HEK293 (cell line): ENCODE measurements around the gene USP36.

Experiments
- ZNF629 ChIP-seq: fragments of 450-650 bp; formaldehyde crosslinking; IDR thresholded peaks from 2 replicates; pipeline ENCODE4 v1.5.1; 2017; ENCODE audit warnings: missing biosample characterization, missing genetic modification characterization
- TF ChIP-seq, protein P1 (sequence below): fragments of 450-650 bp; formaldehyde crosslinking; IDR thresholded peaks from 2 replicates; pipeline ENCODE4 v1.5.1; 2016; ENCODE audit warnings: missing biosample characterization, missing genetic modification characterization
- TF ChIP-seq, protein P2 (sequence below): fragments of 450-650 bp; formaldehyde crosslinking; IDR thresholded peaks from 2 replicates; pipeline ENCODE4 v1.5.1; 2016; ENCODE audit warnings: missing biosample characterization, missing genetic modification characterization
- TF ChIP-seq, protein P3 (sequence below): fragments of 450-650 bp; formaldehyde crosslinking; IDR thresholded peaks from 2 replicates; pipeline ENCODE4 v1.5.1; 2016; ENCODE audit warnings: missing biosample characterization, missing genetic modification characterization
- TF ChIP-seq, protein P4 (sequence below): fragments of 450-650 bp; formaldehyde crosslinking; conservative IDR thresholded peaks from 2 replicates; pipeline ENCODE4 v1.5.1; 2016; ENCODE audit warnings: low read depth, missing biosample characterization, missing genetic modification characterization

DNA sequence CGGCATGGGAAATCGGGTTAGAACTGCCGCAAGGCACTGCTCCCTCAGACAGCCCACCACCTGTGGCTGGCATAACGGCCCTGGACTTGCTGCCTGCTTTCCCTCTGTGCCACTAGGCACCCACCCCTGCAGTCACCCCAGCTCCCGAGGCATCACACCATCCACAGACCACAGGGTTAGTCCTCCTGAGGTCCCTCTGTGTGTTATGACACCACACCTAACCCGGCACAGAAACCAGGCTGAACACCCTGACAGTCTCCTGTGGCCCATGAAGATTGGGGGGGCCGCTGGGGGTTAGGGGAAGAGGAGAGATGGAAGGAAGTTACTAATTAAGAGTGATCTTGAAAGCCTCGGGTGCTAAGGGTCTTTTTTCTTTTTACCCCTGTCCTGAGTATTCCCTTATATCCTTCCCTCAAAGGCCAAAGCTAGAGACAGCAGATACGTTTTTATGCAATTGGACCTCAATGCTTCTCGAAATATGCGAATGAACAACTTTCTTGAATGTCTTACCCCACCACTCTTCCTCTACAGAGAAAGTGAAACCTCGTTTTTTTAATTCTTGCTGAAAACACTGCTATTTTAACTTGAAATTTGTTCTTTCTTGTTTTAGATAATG is 65.5 kb downstream of the USP36 start:
- TF ChIP-seq, protein P1, sequence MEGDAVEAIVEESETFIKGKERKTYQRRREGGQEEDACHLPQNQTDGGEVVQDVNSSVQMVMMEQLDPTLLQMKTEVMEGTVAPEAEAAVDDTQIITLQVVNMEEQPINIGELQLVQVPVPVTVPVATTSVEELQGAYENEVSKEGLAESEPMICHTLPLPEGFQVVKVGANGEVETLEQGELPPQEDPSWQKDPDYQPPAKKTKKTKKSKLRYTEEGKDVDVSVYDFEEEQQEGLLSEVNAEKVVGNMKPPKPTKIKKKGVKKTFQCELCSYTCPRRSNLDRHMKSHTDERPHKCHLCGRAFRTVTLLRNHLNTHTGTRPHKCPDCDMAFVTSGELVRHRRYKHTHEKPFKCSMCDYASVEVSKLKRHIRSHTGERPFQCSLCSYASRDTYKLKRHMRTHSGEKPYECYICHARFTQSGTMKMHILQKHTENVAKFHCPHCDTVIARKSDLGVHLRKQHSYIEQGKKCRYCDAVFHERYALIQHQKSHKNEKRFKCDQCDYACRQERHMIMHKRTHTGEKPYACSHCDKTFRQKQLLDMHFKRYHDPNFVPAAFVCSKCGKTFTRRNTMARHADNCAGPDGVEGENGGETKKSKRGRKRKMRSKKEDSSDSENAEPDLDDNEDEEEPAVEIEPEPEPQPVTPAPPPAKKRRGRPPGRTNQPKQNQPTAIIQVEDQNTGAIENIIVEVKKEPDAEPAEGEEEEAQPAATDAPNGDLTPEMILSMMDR: no peak
- TF ChIP-seq ZNF629 (tag by site-specific recombination): no peak
- TF ChIP-seq, protein P2, sequence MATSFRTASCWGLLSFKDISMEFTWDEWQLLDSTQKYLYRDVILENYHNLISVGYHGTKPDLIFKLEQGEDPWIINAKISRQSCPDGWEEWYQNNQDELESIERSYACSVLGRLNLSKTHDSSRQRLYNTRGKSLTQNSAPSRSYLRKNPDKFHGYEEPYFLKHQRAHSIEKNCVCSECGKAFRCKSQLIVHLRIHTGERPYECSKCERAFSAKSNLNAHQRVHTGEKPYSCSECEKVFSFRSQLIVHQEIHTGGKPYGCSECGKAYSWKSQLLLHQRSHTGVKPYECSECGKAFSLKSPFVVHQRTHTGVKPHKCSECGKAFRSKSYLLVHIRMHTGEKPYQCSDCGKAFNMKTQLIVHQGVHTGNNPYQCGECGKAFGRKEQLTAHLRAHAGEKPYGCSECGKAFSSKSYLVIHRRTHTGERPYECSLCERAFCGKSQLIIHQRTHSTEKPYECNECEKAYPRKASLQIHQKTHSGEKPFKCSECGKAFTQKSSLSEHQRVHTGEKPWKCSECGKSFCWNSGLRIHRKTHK (tag by site-specific recombination): no peak
- TF ChIP-seq, protein P3, sequence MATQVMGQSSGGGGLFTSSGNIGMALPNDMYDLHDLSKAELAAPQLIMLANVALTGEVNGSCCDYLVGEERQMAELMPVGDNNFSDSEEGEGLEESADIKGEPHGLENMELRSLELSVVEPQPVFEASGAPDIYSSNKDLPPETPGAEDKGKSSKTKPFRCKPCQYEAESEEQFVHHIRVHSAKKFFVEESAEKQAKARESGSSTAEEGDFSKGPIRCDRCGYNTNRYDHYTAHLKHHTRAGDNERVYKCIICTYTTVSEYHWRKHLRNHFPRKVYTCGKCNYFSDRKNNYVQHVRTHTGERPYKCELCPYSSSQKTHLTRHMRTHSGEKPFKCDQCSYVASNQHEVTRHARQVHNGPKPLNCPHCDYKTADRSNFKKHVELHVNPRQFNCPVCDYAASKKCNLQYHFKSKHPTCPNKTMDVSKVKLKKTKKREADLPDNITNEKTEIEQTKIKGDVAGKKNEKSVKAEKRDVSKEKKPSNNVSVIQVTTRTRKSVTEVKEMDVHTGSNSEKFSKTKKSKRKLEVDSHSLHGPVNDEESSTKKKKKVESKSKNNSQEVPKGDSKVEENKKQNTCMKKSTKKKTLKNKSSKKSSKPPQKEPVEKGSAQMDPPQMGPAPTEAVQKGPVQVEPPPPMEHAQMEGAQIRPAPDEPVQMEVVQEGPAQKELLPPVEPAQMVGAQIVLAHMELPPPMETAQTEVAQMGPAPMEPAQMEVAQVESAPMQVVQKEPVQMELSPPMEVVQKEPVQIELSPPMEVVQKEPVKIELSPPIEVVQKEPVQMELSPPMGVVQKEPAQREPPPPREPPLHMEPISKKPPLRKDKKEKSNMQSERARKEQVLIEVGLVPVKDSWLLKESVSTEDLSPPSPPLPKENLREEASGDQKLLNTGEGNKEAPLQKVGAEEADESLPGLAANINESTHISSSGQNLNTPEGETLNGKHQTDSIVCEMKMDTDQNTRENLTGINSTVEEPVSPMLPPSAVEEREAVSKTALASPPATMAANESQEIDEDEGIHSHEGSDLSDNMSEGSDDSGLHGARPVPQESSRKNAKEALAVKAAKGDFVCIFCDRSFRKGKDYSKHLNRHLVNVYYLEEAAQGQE (tag by site-specific recombination): no peak
- TF ChIP-seq, protein P4, sequence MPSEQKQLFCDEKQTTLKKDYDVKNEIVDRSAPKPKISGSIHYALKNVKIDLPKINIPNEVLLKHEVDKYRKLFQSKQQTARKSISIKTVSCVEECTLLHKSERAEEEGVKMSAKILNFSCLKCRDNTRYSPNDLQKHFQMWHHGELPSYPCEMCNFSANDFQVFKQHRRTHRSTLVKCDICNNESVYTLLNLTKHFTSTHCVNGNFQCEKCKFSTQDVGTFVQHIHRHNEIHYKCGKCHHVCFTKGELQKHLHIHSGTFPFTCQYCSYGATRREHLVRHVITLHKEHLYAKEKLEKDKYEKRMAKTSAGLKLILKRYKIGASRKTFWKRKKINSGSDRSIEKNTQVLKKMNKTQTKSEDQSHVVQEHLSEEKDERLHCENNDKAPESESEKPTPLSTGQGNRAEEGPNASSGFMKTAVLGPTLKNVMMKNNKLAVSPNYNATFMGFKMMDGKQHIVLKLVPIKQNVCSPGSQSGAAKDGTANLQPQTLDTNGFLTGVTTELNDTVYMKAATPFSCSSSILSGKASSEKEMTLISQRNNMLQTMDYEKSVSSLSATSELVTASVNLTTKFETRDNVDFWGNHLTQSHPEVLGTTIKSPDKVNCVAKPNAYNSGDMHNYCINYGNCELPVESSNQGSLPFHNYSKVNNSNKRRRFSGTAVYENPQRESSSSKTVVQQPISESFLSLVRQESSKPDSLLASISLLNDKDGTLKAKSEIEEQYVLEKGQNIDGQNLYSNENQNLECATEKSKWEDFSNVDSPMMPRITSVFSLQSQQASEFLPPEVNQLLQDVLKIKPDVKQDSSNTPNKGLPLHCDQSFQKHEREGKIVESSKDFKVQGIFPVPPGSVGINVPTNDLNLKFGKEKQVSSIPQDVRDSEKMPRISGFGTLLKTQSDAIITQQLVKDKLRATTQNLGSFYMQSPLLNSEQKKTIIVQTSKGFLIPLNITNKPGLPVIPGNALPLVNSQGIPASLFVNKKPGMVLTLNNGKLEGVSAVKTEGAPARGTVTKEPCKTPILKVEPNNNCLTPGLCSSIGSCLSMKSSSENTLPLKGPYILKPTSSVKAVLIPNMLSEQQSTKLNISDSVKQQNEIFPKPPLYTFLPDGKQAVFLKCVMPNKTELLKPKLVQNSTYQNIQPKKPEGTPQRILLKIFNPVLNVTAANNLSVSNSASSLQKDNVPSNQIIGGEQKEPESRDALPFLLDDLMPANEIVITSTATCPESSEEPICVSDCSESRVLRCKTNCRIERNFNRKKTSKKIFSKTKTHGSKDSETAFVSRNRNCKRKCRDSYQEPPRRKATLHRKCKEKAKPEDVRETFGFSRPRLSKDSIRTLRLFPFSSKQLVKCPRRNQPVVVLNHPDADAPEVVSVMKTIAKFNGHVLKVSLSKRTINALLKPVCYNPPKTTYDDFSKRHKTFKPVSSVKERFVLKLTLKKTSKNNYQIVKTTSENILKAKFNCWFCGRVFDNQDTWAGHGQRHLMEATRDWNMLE: no peak
